H1 (cell line): Measurements from ENCODE around the gene ZNF20. TPM values are rescaled to one million over a fixed set of nuclear protein-coding genes. Genes with fewer than 3 reads are reported as not detected.
A peak's percentile ranks its signal among the peaks of the same experiment; 100 is the strongest.

Source experiments
- CTCF ChIA-PET: fragments of 300-600 bp; sonication (Branson Sonifier 250); formaldehyde crosslinking; loops from one replicate; lab custom pipeline; 2021; ENCODE audit not compliant: partially characterized antibody; lab: Charles Lee
- POLR2A ChIA-PET: fragments of 300-600 bp; sonication (Branson Sonifier 250); formaldehyde crosslinking; loops from one replicate; lab custom pipeline; 2021; ENCODE audit warnings: inconsistent platforms; ENCODE audit not compliant: partially characterized antibody; lab: Charles Lee
- DNase-seq, 2 experiments: peaks; one replicate each; pipeline versions ENCODE4 v3.0.0 to v3.0.0-alpha.2; 2010 to 2022; ENCODE audit warnings: low spot score in 2 of 2, low read depth in 1 of 2, mixed read lengths in 1 of 2
- FAIRE-seq: peaks from 2 replicates; lab custom pipeline; 2011; peaks lifted over from hg19 to GRCh38; lab: Jason Lieb, UNC
- H2AFZ ChIP-seq: 2 replicates; pipeline ENCODE4 v1.8.1; 2012; ENCODE audit warnings: low read length, inconsistent platforms
- H2AK5ac ChIP-seq: 2 replicates; pipeline ENCODE4 v1.6.1; 2013; ENCODE audit warnings: low read depth, low read length
- H2BK120ac ChIP-seq: replicated peaks from 2 replicates; pipeline ENCODE3; 2013; ENCODE audit warnings: low read depth, low read length, inconsistent platforms
- H2BK12ac ChIP-seq: 2 replicates; pipeline ENCODE4 v1.6.1; 2013; ENCODE audit warnings: low read depth, low read length
- H2BK15ac ChIP-seq: 2 replicates; pipeline ENCODE4 v1.6.1; 2013; ENCODE audit warnings: low read length
- H2BK20ac ChIP-seq: 2 replicates; pipeline ENCODE4 v1.6.1; 2013; ENCODE audit warnings: low read length
- H2BK5ac ChIP-seq: 2 replicates; pipeline ENCODE4 v1.6.1; 2013; ENCODE audit warnings: low read depth, low read length
- H3K14ac ChIP-seq: 2 replicates; pipeline ENCODE4 v1.6.1; 2013; ENCODE audit warnings: inconsistent platforms; ENCODE audit not compliant: insufficient read length
- H3K18ac ChIP-seq: 2 replicates; pipeline ENCODE4 v1.6.1; 2013; ENCODE audit warnings: low read length; ENCODE audit errors: extremely low read depth
- H3K23ac ChIP-seq: 2 replicates; pipeline ENCODE4 v1.6.1; 2013; ENCODE audit warnings: inconsistent platforms; ENCODE audit not compliant: insufficient read length
- H3K23me2 ChIP-seq: 2 replicates; pipeline ENCODE4 v1.6.1; 2013; ENCODE audit warnings: low read depth, low read length
- H3K27ac ChIP-seq: 2 replicates; pipeline ENCODE4 v1.6.1; 2011; ENCODE audit warnings: low read depth, low read length, inconsistent platforms
- H3K27me3 ChIP-seq, 4 experiments: replicated peaks in 1 of 4; 1 replicate in 1 of 4; 2 replicates in 3 of 4; pipeline versions ENCODE4 v1.6.1 to v1.8.1; 2011 to 2013; ENCODE audit warnings: low read length in 3 of 4, mild to moderate bottlenecking in 3 of 4, inconsistent platforms in 2 of 4, mixed read lengths in 2 of 4, moderate library complexity in 1 of 4; ENCODE audit not compliant: control insufficient read depth in 3 of 4, insufficient read depth in 3 of 4; ENCODE audit errors: extremely low read depth in 1 of 4
- H3K36me3 ChIP-seq, 4 experiments: 2 replicates each; pipeline versions ENCODE4 v1.6.1 to v1.8.1; 2011 to 2013; ENCODE audit warnings: mild to moderate bottlenecking in 4 of 4, low read length in 3 of 4, moderate library complexity in 2 of 4, control low read depth in 1 of 4, inconsistent platforms in 1 of 4; ENCODE audit not compliant: insufficient read depth in 4 of 4, control insufficient read depth in 2 of 4
- H3K4ac ChIP-seq: replicated peaks from 2 replicates; pipeline ENCODE3; 2013; ENCODE audit warnings: low read length, low read depth, mixed read lengths, inconsistent platforms; ENCODE audit not compliant: insufficient read length
- H3K4me1 ChIP-seq, 4 experiments: replicated peaks in 1 of 4; 1 replicate in 1 of 4; 2 replicates in 3 of 4; pipeline versions ENCODE4 v1.6.1 to v1.8.1; 2011 to 2013; ENCODE audit warnings: low read length in 3 of 4, inconsistent platforms in 2 of 4, mixed read lengths in 1 of 4; ENCODE audit not compliant: insufficient read depth in 4 of 4, control insufficient read depth in 3 of 4
- H3K4me2 ChIP-seq, 2 experiments: 2 replicates each; pipeline versions ENCODE4 v1.6.1 to v1.8.1; 2011 to 2013; ENCODE audit warnings: low read depth in 2 of 2, low read length in 2 of 2, control low read depth in 1 of 2, inconsistent platforms in 1 of 2, mild to moderate bottlenecking in 1 of 2; ENCODE audit not compliant: insufficient read depth in 1 of 2
- H3K4me3 ChIP-seq, 4 experiments: fragments of 200-600, 300-600 bp in 1 of 4; sonication (generic), shearing (Covaris generic), sonication (Bioruptor Twin) in 1 of 4; 2 replicates each; pipeline versions ENCODE4 v1.5.1 to v1.8.1; 2011 to 2016; ENCODE audit warnings: low read length in 4 of 4, low read depth in 3 of 4, control low read depth in 2 of 4, inconsistent platforms in 2 of 4, mild to moderate bottlenecking in 2 of 4, mixed read lengths in 1 of 4, moderate library complexity in 1 of 4; ENCODE audit not compliant: insufficient read depth in 2 of 4; ENCODE audit errors: extremely low read depth in 1 of 4
- H3K56ac ChIP-seq: replicated peaks from 2 replicates; pipeline ENCODE3; 2013; ENCODE audit warnings: low read depth, mild to moderate bottlenecking, mixed read lengths, low read length, inconsistent platforms; ENCODE audit not compliant: insufficient read length
- H3K79me1 ChIP-seq: 2 replicates; pipeline ENCODE4 v1.6.1; 2013; ENCODE audit warnings: low read depth, low read length, control low read depth
- H3K79me2 ChIP-seq, 2 experiments: 2 replicates each; pipeline versions ENCODE4 v1.6.1 to v1.8.1; 2012 to 2013; ENCODE audit warnings: low read length in 2 of 2, mild to moderate bottlenecking in 2 of 2, inconsistent platforms in 1 of 2; ENCODE audit not compliant: insufficient read depth in 2 of 2, control insufficient read depth in 1 of 2
- H3K9ac ChIP-seq, 4 experiments: replicated peaks in 1 of 4; 1 replicate in 1 of 4; 2 replicates in 3 of 4; pipeline versions ENCODE4 v1.6.1 to v1.8.1; 2011 to 2013; ENCODE audit warnings: low read depth in 3 of 4, low read length in 3 of 4, control low read depth in 2 of 4, mild to moderate bottlenecking in 2 of 4, moderate library complexity in 2 of 4, inconsistent platforms in 1 of 4; ENCODE audit errors: extremely low read depth in 1 of 4
- H3K9me3 ChIP-seq, 2 experiments: 2 replicates each; pipeline versions ENCODE4 v1.6.1 to v1.8.1; 2012 to 2013; ENCODE audit warnings: mild to moderate bottlenecking in 2 of 2, moderate library complexity in 2 of 2, control low read depth in 1 of 2, inconsistent platforms in 1 of 2, low read depth in 1 of 2, low read length in 1 of 2, mixed read lengths in 1 of 2; ENCODE audit not compliant: insufficient read depth in 2 of 2
- H4K20me1 ChIP-seq, 2 experiments: replicated peaks in 1 of 2; 2 replicates each; pipeline versions ENCODE3 to v1.8.1; 2011 to 2013; ENCODE audit warnings: inconsistent platforms in 2 of 2, low read length in 2 of 2, mild to moderate bottlenecking in 1 of 2; ENCODE audit not compliant: insufficient read depth in 2 of 2, control insufficient read depth in 1 of 2
- H4K5ac ChIP-seq: 2 replicates; pipeline ENCODE4 v1.6.1; 2013; ENCODE audit warnings: low read length, low read depth, mixed read lengths, inconsistent platforms; ENCODE audit not compliant: insufficient read length
- H4K8ac ChIP-seq: 2 replicates; pipeline ENCODE4 v1.8.0; 2013; ENCODE audit warnings: mild to moderate bottlenecking, moderate library complexity, low read length, inconsistent platforms; ENCODE audit not compliant: insufficient read depth; ENCODE audit errors: extremely low read depth
- H4K91ac ChIP-seq: replicated peaks from 2 replicates; pipeline ENCODE3; 2013; ENCODE audit warnings: low read length, mixed read lengths, inconsistent platforms; ENCODE audit not compliant: insufficient read length
- ASH2L ChIP-seq: fragments of 200-600, 300-600 bp; sonication (generic); IDR thresholded peaks from one replicate; pipeline ENCODE4 v1.7.1; 2017; ENCODE audit warnings: low read length
- ATF3 ChIP-seq: IDR thresholded peaks from 2 replicates; pipeline ENCODE4 v1.6.1; 2011; ENCODE audit warnings: low read depth, mild to moderate bottlenecking, low read length; ENCODE audit not compliant: insufficient read depth
- HDAC6 ChIP-seq: IDR thresholded peaks from one replicate; pipeline ENCODE4 v1.7.1; 2012; ENCODE audit warnings: low read depth, mild to moderate bottlenecking, inconsistent platforms, low read length, moderate library complexity
- MAFK ChIP-seq: IDR thresholded peaks from 2 replicates; pipeline ENCODE4 v1.6.1; 2012; ENCODE audit warnings: low read depth, mild to moderate bottlenecking, improper control_type of control experiment, low read length
- NANOG ChIP-seq: IDR thresholded peaks from 2 replicates; pipeline ENCODE4 v1.6.1; 2011; ENCODE audit warnings: low read length, low read depth, mild to moderate bottlenecking, inconsistent platforms; ENCODE audit not compliant: insufficient read depth, poor library complexity, severe bottlenecking
- RNF2 ChIP-seq: fragments of 200-900, 300-1000 bp; sonication (generic); IDR thresholded peaks from 2 replicates; pipeline ENCODE4 v1.7.1; 2016; ENCODE audit warnings: borderline replicate concordance, low read depth, mild to moderate bottlenecking, antibody characterized with exemption, low read length; ENCODE audit not compliant: poor library complexity, severe bottlenecking; ENCODE audit errors: missing control alignments
- SP4 ChIP-seq: IDR thresholded peaks from 2 replicates; pipeline ENCODE4 v1.6.1; 2012; ENCODE audit warnings: low read length, inconsistent platforms
- TAF1 ChIP-seq: IDR thresholded peaks from 2 replicates; pipeline ENCODE4 v1.6.1; 2011; ENCODE audit warnings: mild to moderate bottlenecking, low read depth, low read length
- WGBS, 2 experiments: shearing (Covaris generic) in 1 of 2; methylation state at CpG; one replicate each; pipeline versions ENCODE4 v1.1.6 to v1.1.7; 2013 to 2015; ENCODE audit warnings: low lambda C conversion rate in 2 of 2, mixed read lengths in 2 of 2, inconsistent platforms in 1 of 2, low coverage in 1 of 2, missing lambda C conversion rate in 1 of 2; ENCODE audit not compliant: insufficient replicate concordance in 2 of 2, insufficient coverage in 1 of 2, insufficient read length in 1 of 2; ENCODE audit errors: extremely low coverage in 1 of 2, missing lambda C conversion rate in 1 of 2; 5-methylcytosine and 5-hydroxymethylcytosine counted together
- polyA plus RNA-seq, 7 experiments: library from polyadenylated mRNA; depleted of rRNA in 3 of 7; stranded (reverse) in 5 of 7; unstranded in 2 of 7; fragments of >200 nt in 5 of 7; fragments of 200-250 nt in 2 of 7; gene quantifications; 1 replicate in 5 of 7; 2 replicates in 1 of 7; 4 replicates in 1 of 7; pipeline versions ENCODE4 v1.2.1 to v1.2.3, GENCODE V29; 2011 to 2013; ENCODE audit warnings: missing spikeins in 2 of 7, mixed read lengths in 2 of 7
- total RNA-seq: library from RNA; stranded (reverse); fragmentation: NEBNext Ultra II Directional; extraction: Animal tissue kit (Norgen Biotek cat#: 25700); gene quantifications from 2 replicates; pipeline ENCODE4 v1.2.1, GENCODE V29; 2021
- TF ChIP-seq, protein P1 (sequence below): IDR thresholded peaks from 2 replicates; pipeline ENCODE4 v1.6.1; 2012; ENCODE audit warnings: inconsistent platforms

Gene ZNF20
- total and polyA plus RNA-seq, 2 of the 8 experiments (the other 6 are each of a cell fraction or from before 2014, with no cell fraction given), result 1.6 to 9.0 TPM

DNA sequence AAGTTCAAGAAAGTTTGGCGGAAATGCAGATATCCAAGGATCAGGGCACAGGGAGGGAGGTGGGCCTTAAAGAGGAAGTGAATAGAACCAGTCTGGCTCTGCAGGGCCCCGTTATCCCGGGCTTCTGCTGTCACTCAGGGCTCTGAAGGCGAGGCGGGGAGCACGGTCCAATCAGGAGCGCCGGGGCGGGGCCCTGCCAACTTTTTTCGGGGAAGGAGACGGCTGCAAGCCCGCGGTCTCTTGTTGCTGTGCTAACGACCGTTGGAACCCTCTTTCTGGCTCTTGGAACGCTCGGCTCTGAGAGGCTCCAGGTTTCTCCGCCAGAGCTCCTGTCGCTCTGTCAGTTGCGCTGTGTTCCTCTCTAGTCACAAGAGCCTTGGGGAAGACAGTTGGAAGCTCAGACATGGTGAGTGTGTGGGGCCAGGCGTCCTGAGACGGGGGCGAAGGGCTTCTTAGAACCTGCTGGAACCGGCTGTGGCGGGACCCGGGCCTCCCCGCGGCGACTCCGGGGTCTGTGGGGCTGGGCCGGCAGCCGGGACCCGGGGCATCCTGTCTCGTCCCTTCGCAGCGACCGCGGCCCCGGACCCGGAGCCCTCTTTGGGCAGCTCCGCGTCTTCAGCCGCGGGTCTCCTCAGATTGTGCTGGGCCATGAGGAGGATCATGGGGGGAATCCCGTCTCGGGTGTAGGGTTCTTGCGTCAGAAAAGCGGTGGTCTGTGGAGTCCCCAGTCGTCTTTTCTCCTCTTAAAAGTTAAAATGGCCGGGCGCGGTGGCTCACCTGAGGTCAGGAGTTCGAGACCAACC is 47.9 kb downstream of the ZNF20 start:
- CTCF ChIA-PET, result interaction anchor here (0.7 to 3.5 kb wide), 16 partner anchors 9 to 255 kb away, joined by 3 to 28 read pairs (median 4); partner anchors contain the start of gene ZNF20
- no peak for TF ChIP-seq MAFK
- no peak for TF ChIP-seq HDAC6
- TF ChIP-seq ASH2L, result peak; percentile 56
- TF ChIP-seq, protein P1, sequence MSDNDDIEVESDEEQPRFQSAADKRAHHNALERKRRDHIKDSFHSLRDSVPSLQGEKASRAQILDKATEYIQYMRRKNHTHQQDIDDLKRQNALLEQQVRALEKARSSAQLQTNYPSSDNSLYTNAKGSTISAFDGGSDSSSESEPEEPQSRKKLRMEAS, result 0 out of 2 replicates have a peak, but pooled peaks have one; percentile 8
- peak; percentile 94 for TF ChIP-seq TAF1
- no peak for TF ChIP-seq NANOG
- TF ChIP-seq SP4, result peak; percentile 40; the same call in 1 of the 2 replicates
- TF ChIP-seq ATF3, result no peak
- TF ChIP-seq RNF2, result no peak

More for the DNA sequence above, 47.9 kb downstream of the ZNF20 start:
- WGBS, 2 experiments, result 2% methylated on average over 53 of the region's 53 CpGs; no CpG with 5 or more reads in 1 of the 2 experiments
- Histone ChIP-seq H4K20me1 (no peaks in the 10 kb centered on the region), H3K27ac (peak overlapping the region; percentile 90), H3K23ac (no peak overlapping the region), H4K91ac (peak overlapping the region; percentile 8), H4K8ac (peak overlapping the region; percentile 99; the same call in 1 of the 2 replicates), H3K9me3 (peaks cover 0 to 7% of the 10 kb centered on the region in 2 experiments; a peak in 1 of 4 replicates), H3K27me3 (no peaks in the 10 kb centered on the region), H2BK5ac (peak overlapping the region; percentile 91), H3K79me1 (peaks cover 3% of the 10 kb centered on the region; the same call in 1 of the 2 replicates), H3K4me2 (peak overlapping the region; percentile 79 to 90), H3K14ac (no peak overlapping the region), H3K23me2 (0 out of 2 replicates have a peak, but pooled peaks cover 2% of the 10 kb centered on the region), H2BK15ac (no peak overlapping the region), H4K5ac (peak overlapping the region; percentile 96), H2BK20ac (no peak overlapping the region), H3K18ac (peak overlapping the region; percentile 99), H3K4me1 (no peaks in the 10 kb centered on the region; a peak in 1 of 7 replicates), H3K4ac (no peak overlapping the region), H2AFZ (no peak overlapping the region), H2AK5ac (no peak overlapping the region), H3K56ac (peak overlapping the region; percentile 18), H3K4me3 (peak overlapping the region; percentile 62 to 93 (median 76)), H2BK120ac (no peak overlapping the region), H2BK12ac (peak overlapping the region; percentile 96; the same call in 1 of the 2 replicates), H3K36me3 (peaks cover 2 to 27% (median 14%) of the 10 kb centered on the region in 4 experiments; a peak in 5 of 8 replicates), H3K9ac (peak overlapping the region; percentile 89 to 94 (median 91)), H3K79me2 (peaks cover 0 to 40% of the 10 kb centered on the region in 2 experiments; a peak in 3 of 4 replicates)
- DNase-seq (peak; percentile 81 to 93), FAIRE-seq (no peak)
- POLR2A ChIA-PET, result interaction anchor here (0.7 to 4.8 kb wide), 12 partner anchors 11 to 556 kb away, joined by 3 to 24 read pairs (median 8); partner anchors contain the start of genes ZNF20, ZNF844 and ZNF878
